ENCODE measurements around the gene ERMARD. TPM values are rescaled to one million over a fixed set of nuclear protein-coding genes. Genes with fewer than 3 reads are reported as not detected.

ERMARD gene
- total and polyA plus RNA-seq, 2 experiments from 2014 or later, result 20.9 to 21.2 TPM

GRCh38 chr6:169738976-169739529 lies 12.4 kb upstream of the ERMARD start:
- Histone ChIP-seq H3K27me3 (no peaks in the 10 kb centered on the region), H3K27ac (peak overlapping the region; percentile 45), H3K9me3 (ENCODE audit: low read depth) (no peaks in the 10 kb centered on the region), H3K4me3 (no peak overlapping the region), H3K4me1 (ENCODE audit: low read depth) (peaks cover 4% of the 10 kb centered on the region), H3K36me3 (no peaks in the 10 kb centered on the region)
- TF ChIP-seq, protein P1, sequence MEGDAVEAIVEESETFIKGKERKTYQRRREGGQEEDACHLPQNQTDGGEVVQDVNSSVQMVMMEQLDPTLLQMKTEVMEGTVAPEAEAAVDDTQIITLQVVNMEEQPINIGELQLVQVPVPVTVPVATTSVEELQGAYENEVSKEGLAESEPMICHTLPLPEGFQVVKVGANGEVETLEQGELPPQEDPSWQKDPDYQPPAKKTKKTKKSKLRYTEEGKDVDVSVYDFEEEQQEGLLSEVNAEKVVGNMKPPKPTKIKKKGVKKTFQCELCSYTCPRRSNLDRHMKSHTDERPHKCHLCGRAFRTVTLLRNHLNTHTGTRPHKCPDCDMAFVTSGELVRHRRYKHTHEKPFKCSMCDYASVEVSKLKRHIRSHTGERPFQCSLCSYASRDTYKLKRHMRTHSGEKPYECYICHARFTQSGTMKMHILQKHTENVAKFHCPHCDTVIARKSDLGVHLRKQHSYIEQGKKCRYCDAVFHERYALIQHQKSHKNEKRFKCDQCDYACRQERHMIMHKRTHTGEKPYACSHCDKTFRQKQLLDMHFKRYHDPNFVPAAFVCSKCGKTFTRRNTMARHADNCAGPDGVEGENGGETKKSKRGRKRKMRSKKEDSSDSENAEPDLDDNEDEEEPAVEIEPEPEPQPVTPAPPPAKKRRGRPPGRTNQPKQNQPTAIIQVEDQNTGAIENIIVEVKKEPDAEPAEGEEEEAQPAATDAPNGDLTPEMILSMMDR (IDR thresholded peaks at IDR 0.05; ENCODE audit: low read depth, low read length), result no peak
- no peak for DNase-seq (ENCODE audit: low read depth in 1 of 2, low spot score in 1 of 2)

DNA sequence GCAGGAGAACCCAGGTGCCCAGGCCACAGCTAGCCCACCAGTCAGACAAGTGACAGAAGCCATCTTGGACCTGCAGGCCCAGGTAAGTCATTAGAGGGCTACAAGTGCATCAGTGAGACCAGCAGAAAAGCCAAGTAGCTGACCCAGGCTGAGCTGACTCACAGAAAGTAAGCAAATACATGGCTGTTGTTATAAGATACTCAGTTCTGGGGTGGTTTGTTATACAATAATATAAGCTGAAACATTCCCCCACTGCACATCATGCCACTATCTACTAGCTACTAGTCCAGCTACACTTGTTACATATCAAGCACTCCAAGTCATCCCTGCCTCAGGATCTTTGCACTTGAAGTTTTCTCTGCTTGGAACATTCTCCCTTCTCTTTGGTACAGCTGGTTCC lies 10.1 kb upstream of the ERMARD start:
- Histone ChIP-seq H3K4me3 (no peak overlapping the region), H3K27me3 (no peaks in the 10 kb centered on the region), H3K27ac (no peak overlapping the region), H3K4me1 (ENCODE audit: low read depth) (peaks cover 4% of the 10 kb centered on the region), H3K36me3 (no peaks in the 10 kb centered on the region), H3K9me3 (ENCODE audit: low read depth) (no peaks in the 10 kb centered on the region)
- no peak for DNase-seq (ENCODE audit: low read depth in 1 of 2, low spot score in 1 of 2)
- TF ChIP-seq, protein P1 (IDR thresholded peaks at IDR 0.05; ENCODE audit: low read depth, low read length), result no peak

GRCh38 chr6:169745405-169745804 lies 6.0 kb upstream of the ERMARD start:
- Histone ChIP-seq H3K27me3 (no peaks in the 10 kb centered on the region), H3K4me1 (ENCODE audit: low read depth) (peaks cover 7% of the 10 kb centered on the region), H3K4me3 (no peak overlapping the region), H3K36me3 (no peaks in the 10 kb centered on the region), H3K27ac (no peak overlapping the region), H3K9me3 (ENCODE audit: low read depth) (no peaks in the 10 kb centered on the region)
- no peak for DNase-seq (ENCODE audit: low read depth in 1 of 2, low spot score in 1 of 2)
- TF ChIP-seq, protein P1 (IDR thresholded peaks at IDR 0.05; ENCODE audit: low read depth, low read length), result no peak

DNA sequence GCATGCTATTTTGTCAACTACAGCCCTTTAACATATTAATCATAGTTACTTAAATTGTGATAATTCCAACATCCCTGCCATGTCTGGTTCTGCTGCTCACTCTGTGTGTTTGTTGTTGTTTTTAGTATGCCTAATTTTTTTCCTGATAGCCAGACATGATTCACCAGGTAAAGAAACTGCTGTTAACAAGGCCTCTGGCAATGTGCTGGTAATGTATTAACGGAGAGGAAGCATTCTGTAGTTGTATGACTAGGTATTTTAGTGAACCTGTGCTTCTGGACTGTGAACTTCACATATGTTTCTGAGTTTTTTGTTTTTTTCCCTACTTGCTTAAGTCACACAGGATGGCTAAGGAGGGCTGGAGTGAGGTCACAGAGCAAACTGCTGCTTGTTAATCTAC lies 4.9 kb upstream of the ERMARD start:
- Histone ChIP-seq H3K27me3 (no peaks in the 10 kb centered on the region), H3K4me3 (no peak overlapping the region), H3K36me3 (no peaks in the 10 kb centered on the region), H3K27ac (no peak overlapping the region), H3K9me3 (ENCODE audit: low read depth) (no peaks in the 10 kb centered on the region), H3K4me1 (ENCODE audit: low read depth) (peaks cover 10% of the 10 kb centered on the region)
- TF ChIP-seq, protein P1 (IDR thresholded peaks at IDR 0.05; ENCODE audit: low read depth, low read length), result no peak
- no peak for DNase-seq (ENCODE audit: low read depth in 1 of 2, low spot score in 1 of 2)

DNA sequence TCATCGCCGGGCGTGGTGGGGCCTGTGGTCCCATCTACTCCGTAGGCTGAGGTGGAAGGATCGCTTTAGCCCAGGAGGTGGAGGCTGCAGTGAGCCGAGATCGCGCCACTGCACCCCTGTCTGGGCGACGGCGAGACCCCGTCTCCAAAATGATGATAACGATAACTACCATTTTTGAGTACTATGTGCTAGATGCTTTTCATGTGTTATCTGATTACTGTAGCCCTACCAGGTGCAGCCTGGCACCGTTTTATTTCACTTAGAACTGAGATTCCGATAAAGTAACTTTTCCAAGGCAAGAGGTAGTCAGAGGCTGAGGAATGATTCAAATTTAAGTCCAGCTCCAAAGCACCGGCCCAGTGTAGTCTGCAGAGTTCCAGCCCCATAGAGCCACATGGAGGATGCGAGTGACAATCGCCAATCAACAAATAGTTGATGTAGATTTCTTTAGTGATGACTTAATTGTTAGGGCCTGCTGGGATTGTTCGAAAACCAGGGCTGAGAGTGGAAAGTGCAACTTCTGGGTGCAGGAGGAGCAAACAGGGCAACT lies 727 bp downstream of the ERMARD start:
- Histone ChIP-seq H3K9me3 (ENCODE audit: low read depth) (no peaks in the 10 kb centered on the region), H3K4me3 (peak overlapping the region; percentile 64), H3K27me3 (no peaks in the 10 kb centered on the region), H3K27ac (peak overlapping the region; percentile 99), H3K4me1 (ENCODE audit: low read depth) (peaks cover 23% of the 10 kb centered on the region), H3K36me3 (peaks cover 6% of the 10 kb centered on the region)
- TF ChIP-seq, protein P1 (IDR thresholded peaks at IDR 0.05; ENCODE audit: low read depth, low read length), result no peak
- peak in 1 of 2 donors; percentile 11 for DNase-seq (ENCODE audit: low read depth in 1 of 2, low spot score in 1 of 2)
